ENCODE measurements around the gene AZU1.

DNA sequence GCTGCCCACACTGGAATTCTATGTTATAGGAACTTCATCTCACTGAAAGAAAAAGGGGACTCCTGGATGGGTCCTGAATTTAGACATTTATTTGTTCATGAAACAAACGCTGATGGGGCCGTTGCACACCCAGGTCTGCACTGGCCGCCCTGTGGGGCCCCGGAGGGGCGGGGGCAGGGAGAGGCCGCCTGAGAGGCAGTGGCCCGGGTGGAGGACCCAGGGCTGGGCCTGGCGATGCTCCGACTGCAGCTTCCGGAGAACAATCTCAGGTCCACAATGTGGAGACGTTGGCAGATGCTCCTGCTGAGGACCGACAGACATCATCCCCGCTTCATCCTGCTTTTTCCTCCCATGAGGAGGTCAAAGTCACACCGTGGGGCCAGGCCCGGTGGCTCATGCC lies 46.7 kb upstream of the AZU1 start:
- TF ChIP-seq, protein P1, sequence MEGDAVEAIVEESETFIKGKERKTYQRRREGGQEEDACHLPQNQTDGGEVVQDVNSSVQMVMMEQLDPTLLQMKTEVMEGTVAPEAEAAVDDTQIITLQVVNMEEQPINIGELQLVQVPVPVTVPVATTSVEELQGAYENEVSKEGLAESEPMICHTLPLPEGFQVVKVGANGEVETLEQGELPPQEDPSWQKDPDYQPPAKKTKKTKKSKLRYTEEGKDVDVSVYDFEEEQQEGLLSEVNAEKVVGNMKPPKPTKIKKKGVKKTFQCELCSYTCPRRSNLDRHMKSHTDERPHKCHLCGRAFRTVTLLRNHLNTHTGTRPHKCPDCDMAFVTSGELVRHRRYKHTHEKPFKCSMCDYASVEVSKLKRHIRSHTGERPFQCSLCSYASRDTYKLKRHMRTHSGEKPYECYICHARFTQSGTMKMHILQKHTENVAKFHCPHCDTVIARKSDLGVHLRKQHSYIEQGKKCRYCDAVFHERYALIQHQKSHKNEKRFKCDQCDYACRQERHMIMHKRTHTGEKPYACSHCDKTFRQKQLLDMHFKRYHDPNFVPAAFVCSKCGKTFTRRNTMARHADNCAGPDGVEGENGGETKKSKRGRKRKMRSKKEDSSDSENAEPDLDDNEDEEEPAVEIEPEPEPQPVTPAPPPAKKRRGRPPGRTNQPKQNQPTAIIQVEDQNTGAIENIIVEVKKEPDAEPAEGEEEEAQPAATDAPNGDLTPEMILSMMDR (conservative IDR thresholded peaks at IDR 0.05; ENCODE audit: low read depth, low read length), result no peak
- no peak for TF ChIP-seq EZH2 (IDR thresholded peaks at IDR 0.05; ENCODE audit: borderline replicate concordance, low read depth, low read length, poor library complexity, severe bottlenecking)
